Stimulated activated CD4-positive, alpha-beta T cell treated with anti-CD3 and anti-CD28 coated beads, Interleukin-1b, Interleukin-23, amount 100 ng/mL, for 24 hours (primary cell): ENCODE measurements around the gene RBM24.

ENCODE experiments used
- DNase-seq, 4 experiments: peaks; one replicate each; pipeline ENCODE4 v3.0.0-alpha.2; 2020; ENCODE audit warnings: low read depth in 4 of 4, low spot score in 1 of 4

Gene RBM24

GRCh38 chr6:17281100-17281496, at the start of gene RBM24:
TSS of gene RBM24 (plus strand) at chr6:17281361. CDS start at chr6:17281582, 221 bp downstream.
- peak in 3 of 4 experiments; percentile 15 to 36 (median 17) for DNase-seq

- no peak for DNase-seq
Measured at GRCh38 chr6:17233531-17233930, 47.6 kb upstream of the RBM24 start.

- no peak for DNase-seq
Measured at GRCh38 chr6:17237246-17237645, 43.9 kb upstream of the RBM24 start.

- no peak for DNase-seq
Measured at GRCh38 chr6:17239260-17239659, 41.9 kb upstream of the RBM24 start.

- DNase-seq: no peak
Measured at GRCh38 chr6:17240803-17241500, 40.2 kb upstream of the RBM24 start.

DNA sequence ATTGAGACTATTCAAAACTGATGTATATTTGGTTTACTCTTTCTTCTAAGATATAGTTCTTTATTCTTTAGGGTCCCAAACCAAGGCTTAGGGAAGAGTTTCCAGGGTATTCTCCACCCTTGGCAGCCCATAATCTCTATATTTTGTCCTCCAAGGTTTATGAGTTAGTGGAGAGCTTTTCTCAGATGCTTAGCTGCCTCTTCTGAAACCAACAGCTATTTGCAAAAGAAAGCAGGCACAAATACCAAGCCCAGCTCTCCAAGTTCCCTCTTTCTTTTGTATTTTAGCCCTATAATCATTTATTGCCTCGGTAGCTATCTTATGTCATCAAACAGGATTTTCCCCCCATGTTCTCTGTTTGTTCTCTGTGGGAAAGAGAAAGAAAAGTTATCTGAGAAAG, 39.1 kb upstream of the RBM24 start:
- no peak for DNase-seq

GRCh38 chr6:17250237-17250636, 30.9 kb upstream of the RBM24 start:
- no peak for DNase-seq

DNA sequence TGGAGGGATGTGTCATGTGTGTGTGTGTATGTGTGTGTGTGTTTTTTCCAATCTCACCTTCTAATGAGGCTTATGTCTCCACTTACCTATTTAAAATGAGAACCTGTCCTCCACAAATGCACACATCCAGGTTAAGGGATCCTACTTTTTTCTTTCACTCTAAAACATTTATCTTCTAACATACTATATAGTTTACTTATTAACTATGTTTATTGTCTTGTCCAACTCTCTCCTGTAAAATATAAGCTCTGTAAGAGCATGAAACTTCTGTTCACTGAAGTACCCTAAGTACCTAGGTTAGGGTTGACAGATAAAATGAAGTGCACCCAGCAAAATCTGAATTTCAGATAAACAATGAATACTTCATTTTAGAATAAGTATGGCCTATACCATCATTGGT, 29.2 kb upstream of the RBM24 start:
- no peak for DNase-seq

DNA sequence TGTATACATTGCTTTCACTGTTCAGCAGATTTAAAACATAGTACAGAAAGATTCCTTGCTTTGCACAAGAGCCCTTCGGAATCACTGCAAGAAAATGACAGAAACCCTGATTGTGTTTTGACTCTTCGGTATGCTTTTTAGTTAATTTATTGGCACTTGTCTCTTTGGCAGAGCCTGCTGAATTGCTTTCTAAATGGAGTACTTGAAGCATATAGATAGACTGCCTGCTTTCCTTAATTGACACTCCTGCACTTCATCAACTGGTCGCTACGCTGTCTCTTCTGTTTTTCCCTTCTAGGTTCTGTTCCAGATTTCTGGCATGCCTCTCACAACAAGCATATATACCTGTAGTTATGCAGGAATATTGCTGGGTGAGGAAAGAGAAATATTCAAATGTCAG, 22.4 kb upstream of the RBM24 start:
- no peak for DNase-seq

DNA sequence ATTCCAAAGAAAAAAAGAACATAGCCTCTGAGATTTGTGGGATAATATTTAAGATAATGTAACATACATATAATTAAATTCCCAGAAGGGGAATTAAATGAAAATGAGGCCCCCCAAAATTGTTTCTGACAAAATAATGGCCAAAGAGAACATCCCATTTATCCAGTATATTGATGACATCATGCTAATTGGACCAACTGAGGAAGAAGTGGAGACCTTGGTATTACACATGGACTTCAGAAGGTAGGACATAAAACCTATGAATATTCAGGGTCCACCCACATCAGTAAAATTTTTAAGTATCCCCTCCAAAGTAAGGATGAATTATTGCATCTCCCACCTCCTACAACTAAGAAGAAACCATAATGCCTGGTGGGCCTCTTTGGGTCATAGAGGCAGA, 15.6 kb upstream of the RBM24 start:
- DNase-seq: no peak

DNA sequence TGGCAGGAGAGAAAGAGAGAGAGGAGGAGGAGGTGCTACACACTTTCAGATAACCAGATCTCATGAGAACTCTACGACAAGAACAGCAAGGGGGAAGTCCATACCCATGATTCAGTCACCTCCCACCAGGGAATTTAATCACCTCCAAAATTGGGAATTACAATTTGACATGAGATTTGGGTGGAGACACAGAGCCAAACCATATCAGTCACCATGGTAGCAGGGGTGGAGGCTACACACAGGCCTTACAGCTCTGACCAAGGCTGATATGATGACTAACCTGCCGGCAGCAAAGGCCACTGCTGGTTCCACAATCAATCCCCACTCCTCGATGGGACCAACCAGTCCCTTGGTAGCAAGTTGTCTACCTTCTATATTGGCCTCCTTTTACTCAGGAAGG, 13.6 kb upstream of the RBM24 start:
- DNase-seq: no peak

DNA sequence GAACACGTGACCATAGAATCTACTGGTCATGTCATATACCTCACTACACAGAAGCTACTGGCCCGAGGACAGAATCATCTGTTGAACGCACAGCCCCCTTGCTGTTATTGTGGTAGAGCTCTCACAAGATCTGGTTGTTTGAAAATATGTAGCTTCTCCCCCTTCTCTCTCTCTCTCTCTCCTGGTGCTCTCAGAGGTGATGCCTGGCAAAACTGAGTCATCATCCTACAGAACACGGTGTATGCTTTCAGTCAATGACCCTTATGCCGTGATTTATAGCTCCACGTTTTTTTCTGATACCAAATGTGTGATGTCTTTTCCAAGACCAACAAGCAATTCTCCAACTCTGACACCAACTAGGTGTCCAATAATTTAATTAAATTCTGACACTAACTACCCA, 13.0 kb upstream of the RBM24 start:
- no peak for DNase-seq

DNA sequence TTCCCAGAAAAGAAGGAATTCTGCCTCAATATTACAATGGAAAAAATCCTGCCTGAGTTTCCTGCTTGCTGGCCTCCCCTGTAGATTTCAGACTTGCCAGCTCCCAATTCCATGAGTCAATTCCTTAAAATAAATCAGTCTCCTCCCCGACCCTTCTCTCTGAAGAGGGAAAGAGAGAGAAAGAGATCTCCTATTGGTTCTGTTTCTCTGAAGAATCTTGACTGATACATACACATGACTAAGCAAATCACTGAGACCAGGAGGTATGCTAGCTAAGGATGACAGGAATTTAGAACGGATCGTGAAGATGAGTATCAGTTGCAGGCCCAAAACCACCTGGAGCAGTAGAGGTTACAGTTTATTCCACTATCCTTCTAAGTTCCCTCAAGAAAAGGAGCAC, 11.3 kb upstream of the RBM24 start:
- no peak for DNase-seq

DNA sequence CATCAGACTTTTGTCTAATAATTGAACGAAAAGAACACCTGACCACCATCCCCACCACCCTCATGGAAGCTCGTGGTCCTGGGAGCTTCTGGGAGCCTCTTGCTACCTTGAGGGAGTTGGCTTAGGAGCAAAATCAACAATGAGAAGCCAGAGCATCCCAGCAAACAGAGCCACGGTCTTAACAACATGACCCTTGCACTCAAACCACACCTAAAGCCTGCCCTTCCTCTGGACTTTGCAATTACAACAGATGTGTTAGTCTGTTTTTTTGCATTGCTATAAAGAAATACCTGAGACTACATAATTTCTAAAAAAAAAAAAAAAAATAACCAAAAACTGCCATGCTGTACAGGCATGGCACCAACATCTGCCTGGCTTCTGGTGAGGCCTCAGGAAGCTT, 9.5 kb upstream of the RBM24 start:
- DNase-seq: no peak

DNA sequence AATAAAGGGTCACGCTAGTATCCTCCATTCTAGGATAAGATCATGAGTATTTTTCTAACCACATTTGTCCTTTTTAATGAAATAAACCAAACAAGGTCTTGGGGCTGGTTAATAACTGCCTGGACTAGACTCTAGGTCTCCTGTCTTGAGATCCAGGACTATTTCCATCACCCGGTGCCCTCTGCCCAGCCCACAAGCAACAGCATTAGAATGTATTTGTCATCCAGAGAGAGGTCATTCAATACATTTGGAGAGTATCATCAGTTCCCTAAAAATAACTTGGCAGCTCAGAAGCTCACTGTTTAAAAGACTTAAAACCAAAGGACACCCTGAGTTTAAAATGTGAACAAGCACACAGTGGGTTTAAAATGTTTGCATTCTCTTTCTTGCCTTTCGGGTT, 4.4 kb upstream of the RBM24 start:
- no peak for DNase-seq

- no peak for DNase-seq
Measured at GRCh38 chr6:17277256-17277655, 3.9 kb upstream of the RBM24 start.

DNA sequence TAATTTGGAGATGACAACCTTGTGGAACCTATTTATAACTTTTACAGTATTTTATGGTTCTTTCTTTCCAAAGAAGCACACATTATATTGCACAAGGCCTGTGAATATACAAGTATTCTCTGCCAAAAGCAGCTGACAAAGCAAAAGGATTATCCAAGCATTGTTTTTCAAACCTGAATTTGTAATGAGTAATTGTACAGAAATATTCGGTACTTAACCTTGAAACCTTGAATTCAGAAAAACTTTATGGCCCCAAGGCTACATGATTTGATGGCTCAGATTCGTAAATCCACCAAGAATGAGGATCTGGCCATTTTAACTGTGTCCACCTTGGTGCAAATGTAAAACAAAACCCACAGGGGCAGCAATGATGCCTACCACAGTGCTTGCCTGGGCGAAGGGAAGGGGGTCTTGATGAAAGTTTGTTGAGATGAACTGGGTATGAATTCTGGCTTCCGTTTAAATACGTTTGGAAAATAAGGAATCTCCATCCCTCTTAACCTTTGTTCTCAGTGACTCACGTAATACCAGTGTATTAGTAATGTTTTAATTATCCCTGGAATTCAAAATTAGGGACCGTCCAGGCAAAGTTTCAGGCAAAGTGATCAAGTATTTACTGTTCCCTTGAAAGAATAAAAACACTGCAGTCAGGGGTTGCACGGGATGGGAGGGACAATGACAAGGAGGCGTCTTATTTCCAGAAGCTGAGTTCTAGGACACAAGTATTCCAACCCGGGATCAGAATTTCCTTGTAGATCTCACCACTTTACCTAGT, 2.7 kb upstream of the RBM24 start:
- DNase-seq: no peak

DNA sequence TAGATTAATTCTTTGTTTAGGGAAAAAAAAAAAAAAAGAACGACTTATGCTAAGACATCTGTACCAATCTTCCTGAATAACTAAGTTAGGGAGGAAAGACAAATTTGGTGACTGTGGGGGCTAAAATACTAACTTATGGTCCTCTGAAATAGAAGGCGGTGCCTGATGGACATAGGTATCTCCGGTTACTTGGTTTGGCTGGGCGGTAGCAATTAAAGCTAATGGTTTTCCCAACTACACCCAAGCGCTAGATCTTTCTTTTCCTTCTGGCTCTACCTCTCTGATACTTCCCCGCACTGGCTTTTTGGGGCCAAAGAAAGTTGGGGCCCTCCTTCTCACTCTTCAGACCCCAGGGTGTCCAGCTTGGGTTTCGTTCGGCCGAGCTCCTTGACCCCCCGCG, 1.0 kb upstream of the RBM24 start:
- no peak for DNase-seq

GRCh38 chr6:17280552-17281090, 540 bp upstream of the RBM24 start:
- no peak for DNase-seq

- DNase-seq: no peak
Measured at GRCh38 chr6:17281497-17282481, 628 bp downstream of the RBM24 start.

DNA sequence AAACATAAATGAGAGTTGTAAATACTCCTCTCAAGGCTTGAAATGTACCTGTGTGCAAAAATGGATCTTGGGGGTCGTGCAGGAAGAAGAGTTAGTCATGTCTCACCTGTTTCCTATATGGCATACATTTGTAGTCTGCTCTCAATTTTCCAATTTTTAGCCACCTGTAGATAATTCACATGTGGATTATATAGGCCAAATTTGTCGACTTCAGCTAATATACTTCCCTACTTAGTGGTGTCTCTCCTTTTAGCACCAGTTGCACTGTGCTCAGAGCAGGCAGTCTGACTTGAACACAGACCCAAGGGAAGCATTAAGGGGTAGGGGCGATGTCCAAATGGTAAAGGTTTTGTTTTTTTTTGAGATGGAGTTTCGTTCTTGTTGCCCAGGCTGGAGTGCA, 1.9 kb downstream of the RBM24 start:
- no peak for DNase-seq
